SKM-1 treated with dmso at 0.1 percent for 144 hours (cell line): ENCODE data around the gene HEXD.
"Not testable (repeated sequence)": the region's sequence is repeated elsewhere in the genome, so short reads cannot be mapped to it uniquely, and the experiment has no call there.

Experiments used
- DNase-seq: peaks from one replicate; lab custom pipeline; 2025; ENCODE audit not compliant: unreplicated experiment; lab: John Stamatoyannopoulos, UW

Gene HEXD

DNA sequence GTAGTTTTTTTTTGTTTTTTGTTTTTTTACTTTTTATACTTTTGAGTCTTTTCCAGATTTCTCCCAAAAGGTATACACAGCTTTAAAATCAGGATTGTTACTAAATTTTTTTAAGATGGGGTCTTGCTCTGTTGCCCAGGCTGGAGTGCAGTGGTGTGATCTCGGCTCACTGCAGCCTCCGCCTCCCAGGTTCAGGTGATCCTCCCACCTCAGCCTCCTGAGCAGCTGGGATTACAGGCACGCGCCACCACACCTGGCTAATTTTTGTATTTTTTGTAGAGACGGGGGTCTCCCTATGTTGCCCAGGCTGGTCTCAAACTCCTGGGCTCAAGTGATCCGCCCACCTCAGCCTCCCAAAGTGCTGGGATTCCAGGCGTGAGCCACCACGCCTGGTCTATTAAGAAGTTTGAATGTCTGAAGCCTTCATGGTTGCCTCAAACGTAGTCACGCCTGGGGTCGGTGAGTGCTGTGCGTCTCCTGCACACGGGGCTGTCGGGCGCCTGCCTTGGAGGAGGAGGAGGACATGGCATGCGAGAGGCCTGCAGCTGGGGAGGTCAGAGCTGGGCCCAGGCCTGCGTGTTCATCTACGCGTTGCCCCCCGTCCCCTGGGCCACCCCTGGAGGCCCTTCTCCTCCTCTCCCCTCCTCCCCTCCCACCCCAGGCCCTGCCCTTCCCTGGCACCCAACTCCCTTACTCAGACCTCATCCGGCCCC lies 35.8 kb upstream of the HEXD start:
- not testable (repeated sequence) for DNase-seq

DNA sequence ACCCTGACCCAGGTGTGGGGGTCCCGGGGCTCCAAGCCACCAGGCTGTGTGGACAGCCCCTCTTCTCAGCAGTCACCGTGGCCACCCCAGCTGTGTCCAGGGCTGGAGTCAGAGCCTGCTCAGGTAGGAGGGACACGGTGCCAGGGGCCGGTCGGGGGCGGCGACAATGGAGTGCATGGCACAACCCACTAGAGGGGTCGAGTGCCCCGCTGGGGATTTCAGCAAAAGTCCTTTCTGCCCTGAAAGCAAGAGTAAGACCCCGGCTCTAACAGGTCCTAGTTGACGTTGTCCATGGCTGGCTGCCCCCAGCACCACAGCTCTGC lies 35.3 kb upstream of the HEXD start:
- DNase-seq, result no peak

DNA sequence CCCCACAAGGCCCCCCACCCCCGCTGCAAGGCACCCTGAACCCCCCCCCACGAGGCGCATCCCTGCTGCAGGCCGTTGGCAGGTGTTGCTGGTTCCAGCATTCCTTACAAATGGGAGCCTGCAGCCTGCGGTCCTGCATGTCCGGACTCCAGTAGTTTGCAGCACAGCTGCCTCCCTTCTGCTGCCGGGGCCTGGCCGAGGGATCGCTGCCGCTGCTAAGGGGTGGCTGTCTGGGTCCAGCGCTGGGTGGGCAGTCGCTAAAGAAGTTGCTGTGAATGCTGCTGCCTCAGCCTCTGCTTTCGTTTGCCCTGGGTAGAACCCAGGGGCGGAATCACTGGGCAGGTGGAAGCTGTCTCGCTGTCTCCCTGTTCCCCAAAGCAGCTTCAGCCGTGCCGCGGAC lies 34.7 kb upstream of the HEXD start:
- no peak for DNase-seq

DNA sequence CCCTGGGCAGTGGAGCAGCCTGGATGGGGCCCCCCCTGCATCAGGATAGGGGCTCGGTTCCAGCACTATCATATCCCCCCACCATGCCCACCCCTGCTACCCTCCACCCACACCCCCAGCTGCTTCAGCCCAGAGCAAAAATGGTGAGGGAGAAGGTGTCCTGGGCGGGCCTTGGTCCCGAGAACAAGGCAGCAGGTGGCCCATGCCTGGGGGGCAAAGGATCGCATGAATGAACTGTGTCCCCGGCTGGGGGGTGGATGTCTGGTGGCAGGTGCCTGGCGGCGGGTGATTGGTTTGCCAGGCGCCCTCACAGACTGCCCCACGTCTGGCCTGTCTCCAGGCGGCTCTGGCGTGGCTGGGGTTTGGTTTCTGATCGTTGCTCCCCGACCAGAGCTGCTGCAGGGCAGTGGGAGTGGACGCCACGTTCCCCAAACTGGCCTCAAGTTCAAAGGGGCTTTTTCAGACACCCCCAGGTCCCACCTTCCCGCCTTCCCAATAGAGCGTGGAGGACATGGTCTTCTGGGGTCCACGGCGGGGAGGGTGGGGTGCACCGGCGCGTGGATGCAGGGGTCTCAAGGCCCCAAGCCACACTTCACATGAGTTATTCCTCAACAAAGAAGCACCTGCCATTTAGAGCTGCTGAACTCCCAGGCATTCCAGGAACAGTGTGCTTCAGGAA lies 34.0 kb upstream of the HEXD start:
- DNase-seq, result no peak

DNA sequence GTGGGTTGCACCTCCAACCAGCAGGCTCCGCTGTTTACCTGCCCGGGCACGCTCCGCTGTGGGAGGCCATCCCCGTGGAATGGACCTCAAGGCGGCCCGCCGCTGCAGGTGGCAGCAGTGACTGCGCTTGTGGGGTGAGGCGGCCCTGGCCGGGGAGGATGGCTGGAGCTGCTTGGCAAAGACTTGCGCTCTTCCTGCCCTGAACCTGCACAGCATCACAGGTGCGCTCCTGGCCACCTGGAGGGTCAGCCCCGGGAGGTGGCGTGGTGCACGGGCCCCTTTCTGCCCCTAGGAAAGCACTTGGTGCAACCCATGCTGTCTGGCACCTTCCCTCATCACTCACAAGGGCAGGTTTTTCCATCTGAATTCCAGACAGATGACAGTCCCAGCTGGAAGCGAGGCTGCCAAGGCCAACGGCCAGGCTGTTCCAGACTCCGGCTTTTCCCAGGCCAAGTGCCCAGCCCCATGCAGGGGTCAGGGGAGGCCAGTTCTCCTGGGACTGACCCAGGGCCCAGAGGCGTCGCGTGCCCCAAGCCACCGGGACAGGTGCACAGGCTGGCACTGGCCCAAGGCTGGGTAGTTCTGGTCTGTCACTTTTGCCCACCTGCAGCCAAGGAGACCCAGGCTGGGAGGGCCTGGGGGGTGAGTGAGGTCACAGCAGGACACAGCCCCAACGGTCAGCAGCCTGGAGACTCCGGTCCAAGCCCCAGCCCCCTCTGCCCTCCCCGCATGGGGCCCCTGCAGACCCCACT lies 33.2 kb upstream of the HEXD start:
- DNase-seq, result no peak

DNA sequence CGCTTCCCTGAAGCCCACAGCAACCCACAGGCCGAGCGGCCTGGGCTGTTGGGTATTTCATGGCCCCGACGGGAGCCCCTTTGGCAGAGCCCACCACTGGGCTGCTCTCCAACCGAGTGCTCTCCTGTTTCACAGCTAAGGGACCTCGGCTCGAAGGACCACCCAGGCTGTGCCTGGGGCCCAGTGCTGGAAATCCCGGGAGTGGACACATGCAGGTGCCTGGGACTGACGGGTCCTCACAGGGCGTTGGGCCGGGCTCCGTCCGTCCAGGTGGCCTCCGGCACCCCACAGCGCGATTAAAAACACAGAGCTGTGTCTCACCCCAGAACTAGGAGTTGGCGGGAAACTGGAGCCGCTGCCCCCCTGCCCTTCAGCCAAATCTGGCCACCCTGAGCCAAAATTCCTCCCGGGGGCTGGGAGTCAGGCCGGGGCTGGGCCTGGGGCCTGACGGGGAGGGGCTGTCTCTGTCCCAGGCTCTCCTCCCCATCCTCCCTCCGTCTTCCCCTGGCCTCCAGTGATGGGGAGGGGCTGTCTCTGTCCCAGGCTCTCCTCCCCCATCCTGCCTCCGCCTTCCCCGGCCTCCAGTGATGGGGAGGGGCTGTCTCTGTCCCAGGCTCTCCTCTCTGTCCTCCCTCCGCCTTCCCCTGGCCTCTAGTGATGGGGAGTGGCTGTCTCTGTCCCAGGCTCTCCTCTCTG lies 32.4 kb upstream of the HEXD start:
- no peak for DNase-seq

DNA sequence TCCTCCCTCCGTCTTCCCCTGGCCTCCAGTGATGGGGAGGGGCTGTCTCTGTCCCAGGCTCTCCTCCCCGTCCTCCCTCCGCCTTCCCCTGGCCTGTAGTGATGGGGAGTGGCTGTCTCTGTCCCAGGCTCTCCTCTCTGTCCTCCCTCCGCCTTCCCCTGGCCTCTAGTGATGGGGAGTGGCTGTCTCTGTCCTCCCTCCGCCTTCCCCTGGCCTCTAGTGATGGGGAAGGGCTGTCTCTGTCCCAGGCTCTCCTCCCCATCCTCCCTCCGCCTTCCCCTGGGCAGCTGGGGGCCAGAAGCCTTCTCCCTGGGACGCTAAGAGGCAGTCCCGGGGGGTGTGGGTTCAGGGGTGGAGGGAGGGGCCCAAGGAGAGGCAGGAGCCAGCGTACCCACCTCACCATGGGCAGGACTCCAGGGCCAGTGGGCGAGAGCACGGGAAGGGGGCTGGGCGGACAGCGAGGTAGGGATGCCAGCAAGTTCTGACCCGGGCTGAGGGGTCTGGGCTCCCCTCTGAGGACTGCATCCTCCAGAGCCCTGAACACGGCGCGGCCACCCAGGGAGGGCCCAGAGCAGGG lies 31.8 kb upstream of the HEXD start:
- DNase-seq, result no peak

DNA sequence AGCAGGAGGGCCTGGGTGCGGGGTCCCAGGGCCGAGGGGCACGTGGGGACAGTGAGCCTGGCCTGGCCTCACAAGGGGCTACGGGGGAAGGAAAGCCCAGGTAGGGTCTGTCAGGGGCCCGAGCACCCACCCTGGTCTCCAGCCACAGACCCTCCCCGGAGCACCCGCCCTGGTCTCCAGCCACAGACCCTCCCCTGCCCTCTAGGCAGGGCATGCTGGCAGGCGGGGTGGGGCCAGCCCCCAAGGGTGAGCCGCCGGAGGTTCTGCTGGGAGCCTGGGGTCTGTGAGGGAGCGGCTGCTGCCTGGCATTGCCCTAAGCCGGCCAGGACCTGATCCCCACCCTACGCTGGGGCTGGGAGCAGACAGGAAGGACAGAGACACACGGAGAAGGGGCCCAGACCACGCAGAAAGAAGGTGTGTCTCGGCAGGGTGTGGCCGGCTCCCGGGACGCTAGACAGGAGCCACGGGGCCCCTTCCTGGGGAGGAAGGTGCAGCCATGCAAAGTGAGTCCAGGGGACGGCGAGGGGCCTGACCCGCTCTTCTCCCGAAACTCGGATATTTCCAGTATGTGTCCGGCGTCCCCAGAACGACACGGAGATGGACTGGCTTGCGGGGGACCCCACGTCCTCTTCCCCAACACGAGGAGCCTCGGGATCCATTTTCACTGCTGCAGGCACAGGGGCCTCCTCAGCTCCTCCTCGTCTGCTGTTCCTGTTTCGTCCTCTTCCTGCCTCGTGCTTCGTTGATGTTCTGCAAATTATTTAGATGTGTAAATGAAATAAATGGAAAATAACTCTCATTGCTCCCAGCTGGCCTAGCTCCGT lies 31.1 kb upstream of the HEXD start:
- no peak for DNase-seq

DNA sequence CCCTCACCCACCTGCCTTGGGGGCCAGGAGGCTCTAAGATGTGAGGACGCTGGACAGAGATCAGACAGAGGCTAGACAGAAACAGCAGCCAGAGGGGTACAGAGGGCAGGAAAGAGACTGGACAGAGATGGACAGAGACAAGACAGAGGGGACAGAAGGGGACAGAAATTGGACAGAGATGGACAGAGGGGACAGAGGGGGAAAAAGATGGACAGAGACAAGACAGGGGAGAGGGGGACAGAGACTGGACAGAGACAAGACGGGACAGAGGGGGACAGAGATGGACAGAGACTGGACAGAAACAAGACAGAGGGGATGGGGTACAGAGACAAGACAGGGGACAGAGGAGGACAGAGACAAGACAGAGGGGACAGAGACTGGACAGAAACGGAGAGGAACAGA lies 30.4 kb upstream of the HEXD start:
- DNase-seq, result no peak

DNA sequence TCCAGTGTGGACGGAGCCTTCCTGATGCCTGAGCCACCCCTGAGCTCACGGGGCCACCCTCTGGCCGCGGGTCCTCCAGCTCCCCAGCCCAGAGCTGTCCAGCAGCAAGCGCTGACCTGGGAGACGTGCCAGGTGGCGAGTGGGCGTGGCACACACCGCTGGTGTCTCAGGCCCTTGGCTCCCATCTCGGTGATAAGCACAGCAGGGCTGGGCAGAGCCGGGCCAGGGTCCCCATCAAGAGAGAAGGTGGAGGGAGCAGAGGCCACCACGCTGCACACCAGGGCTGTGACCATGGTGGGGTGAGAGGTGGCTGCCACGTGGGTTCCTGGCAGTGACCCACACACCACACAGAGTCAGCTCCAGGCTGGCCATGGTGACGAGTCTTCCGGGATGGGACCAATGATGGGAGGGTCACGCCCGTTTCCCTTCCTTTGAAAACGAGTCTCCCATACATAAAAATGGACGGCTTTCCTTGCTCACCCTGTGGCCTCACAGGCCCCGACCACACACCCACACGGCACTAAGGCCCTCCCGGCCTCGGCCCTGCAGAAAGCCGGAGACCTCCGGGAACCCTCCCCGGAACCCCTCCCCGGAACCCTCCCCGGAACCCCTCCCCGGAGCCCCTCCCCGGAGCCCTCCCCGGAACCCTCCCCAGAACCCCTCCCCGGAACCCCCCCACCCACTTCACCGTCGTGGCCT lies 29.8 kb upstream of the HEXD start:
- DNase-seq, result no peak

DNA sequence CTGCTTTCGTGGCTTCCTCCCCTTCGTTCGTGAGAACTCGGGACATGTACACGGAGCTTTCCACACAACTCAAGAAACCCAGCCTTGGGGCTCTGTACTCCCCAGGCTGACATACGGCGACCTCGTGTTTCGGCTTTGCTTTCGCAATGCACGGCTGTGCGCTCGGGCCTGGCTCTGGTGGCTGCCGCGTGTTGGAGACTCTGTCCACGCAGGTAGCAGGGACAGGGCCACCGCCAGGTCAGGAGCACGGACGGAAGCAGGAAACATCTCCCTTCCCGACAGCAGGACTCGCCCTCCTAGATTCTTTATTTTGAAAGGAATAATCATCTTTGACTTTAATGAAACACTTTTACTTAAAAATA lies 29.2 kb upstream of the HEXD start:
- no peak for DNase-seq

DNA sequence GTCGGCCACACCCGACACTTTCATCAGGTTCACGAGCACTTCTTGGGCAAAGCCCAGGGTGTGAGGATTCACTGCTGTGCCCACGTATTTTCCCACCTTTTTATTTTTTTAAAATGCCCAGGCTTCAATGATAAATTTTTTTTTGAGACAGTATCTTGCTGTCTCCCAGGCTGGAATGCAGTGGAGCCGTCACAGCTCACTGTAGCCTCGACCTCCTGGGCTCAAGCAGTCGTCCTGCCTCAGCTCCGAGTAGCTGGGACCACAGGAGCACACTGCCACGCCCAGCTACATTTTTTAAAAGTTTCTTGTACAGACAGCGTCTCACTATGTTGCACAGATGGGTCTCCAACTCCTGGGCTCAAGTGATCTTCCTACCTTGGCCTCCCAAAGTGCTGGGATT lies 28.8 kb upstream of the HEXD start:
- DNase-seq, result no peak

DNA sequence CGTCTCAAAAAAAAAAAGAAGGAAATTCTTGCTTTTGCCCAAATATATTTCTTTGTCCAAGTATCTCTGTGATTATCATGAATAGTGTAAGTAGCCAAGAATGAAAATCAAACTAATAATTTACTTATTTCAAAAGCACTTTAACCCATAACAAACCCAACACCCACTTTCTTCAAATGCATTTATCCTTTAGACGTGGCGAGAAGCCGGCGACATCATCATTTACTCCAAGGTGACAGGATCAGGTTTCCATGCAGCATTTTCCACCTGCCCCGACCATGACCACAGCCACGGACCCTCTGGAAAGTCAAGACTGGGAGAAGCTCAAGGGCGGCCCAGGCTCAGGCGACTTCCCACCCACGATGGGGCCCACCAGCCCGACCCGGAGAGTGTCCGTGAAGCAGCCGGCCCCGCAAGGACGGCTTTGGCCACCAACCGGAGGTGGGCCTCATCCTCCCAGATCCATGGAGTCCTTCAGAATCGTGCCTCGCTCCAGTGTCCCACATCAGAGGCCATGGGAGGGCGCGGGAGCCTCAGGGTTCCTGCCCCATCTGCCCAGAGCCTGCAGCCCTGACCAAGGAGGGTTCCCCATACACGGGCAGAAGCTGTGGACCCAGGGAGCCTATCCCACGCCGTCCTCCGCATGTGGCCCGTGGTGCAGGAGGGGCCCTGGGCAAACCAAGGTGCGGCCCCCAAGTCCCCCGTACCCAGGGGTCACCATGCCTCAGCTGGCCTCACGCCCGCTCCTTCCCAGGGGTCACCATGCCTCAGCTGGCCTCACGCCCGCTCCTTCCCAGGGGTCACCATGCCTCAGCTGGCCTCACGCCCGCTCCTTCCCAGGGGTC lies 27.9 kb upstream of the HEXD start:
- no peak for DNase-seq

DNA sequence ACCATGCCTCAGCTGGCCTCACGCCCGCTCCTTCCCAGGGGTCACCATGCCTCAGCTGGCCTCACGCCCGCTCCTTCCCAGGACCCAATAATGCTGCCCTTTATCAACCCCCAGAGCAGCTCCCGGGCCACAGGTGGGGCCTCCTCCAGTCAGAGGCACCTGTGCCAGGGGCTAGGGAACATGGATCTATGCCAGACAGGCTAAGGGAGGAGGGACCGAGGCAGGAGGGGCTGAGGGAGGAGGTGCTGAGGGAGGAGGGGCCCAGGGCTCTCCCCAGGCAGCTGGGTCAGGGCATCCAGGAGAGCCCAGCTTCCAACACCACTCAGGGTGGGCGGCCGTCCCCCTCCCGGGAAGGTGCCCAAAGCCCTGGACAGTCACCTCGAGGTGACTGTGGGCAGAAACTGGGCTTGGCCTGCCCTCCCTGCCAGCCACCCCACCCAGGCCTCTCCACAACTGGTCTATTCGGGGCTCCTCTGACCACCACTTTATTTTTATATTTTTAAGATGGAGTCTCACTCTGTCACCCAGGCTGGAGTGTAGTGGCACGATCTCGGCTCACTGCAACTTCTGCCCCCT lies 27.2 kb upstream of the HEXD start:
- no peak for DNase-seq

DNA sequence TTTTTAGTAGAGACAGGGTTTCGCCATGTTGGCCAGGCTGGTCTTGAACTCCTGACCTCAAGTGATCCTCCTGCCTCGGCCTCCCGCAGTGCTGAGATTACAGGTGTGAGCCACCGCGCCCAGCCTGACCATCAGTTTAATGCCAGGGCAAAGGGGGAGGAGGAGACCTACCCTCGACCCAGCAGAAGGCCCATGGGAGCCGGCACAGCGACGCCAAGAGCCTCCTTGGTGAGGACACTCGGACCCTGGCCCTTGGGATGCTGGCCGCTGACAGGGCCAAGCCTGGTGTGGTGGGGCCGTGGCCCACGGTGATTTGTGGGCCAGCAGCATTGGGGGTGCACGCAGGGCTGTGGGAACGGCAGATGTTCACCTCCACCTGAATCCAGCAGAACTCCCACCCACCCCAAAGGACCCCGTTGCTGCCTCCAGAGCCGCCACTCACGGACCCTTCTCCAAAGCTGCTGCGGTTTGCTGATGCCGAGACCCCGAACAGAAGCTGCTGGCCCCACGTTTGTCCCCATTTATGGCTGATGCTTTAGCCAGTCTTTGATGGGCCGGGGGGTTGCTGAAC lies 26.6 kb upstream of the HEXD start:
- no peak for DNase-seq

DNA sequence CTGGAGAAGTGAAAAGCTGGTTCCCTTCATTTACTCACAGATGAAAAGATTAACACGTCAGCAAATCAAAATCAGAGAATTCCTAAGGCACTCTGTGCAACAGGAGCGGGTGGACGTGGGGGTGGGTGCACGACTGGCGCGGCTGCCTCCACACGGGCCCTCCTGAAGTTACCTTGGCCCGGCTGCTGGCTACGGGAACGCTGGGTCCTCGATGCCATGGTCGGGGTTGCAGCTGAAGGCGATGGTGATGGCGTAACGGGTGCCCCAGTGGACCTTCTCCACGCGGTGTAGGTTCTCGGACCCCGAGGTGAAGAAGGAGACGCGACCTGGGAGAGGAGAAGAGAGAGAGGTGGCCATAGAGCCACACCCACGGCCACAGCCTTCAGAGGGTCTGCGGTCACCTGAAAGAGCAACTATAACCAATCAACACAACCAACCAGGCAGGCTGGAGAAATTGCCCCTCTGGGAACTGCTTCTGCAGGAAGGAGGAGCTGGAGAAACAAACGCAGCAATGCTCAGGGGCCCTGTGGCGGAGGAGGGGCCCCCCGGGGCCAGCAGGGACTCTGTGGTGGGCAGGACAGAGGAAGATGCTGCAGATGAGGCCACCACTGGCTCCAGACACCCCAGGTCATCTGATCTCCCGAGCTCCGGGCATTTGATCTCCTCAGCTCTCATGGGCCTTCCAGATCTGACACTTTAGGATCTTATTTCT lies 25.8 kb upstream of the HEXD start:
- DNase-seq, result no peak

DNA sequence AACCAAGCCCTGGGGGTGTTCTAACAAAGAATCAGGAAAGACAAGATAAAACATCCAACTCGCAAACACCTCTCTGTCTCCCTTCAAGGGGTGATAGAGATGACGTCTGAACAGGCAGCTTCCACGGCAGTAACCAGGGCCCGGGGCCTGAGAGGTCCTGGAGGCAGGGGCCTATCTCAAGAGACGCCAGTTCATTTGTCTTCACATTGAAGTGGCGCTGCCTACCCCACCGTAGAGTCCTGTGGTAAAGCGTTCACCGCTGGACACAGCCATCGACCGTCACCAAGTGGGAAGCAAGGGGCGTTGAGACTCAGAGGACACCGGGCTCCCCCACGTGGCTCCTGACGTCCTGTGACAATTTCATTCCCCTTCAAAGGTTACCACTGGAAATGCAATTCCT lies 25.2 kb upstream of the HEXD start:
- no peak for DNase-seq

DNA sequence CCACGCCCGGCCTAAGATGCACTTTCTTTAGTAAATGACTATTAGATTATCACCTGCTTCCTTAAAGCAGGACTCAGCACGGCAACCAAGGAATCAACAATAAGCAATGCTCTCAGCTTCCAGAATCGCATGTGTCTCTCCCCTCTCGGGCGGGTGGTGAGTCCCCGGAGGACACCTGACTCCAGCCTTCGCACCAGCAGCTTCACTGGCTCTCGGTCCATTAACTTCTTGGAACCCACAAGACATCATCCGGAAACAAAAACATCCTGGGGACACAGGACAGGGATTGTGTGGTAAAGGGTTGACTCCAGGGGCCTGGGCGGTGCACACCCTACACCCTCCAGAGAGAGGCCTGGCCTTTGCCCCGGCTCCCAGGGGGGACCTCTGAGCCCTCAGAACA lies 23.9 kb upstream of the HEXD start:
- DNase-seq, result no peak
